Stimulated activated CD4-positive, alpha-beta T cell treated with anti-CD3 and anti-CD28 coated beads, Interleukin-2, amount 100 ng/mL, for 48 hours (primary cell): ENCODE results near the gene PRKAA1.
"Not testable (repeated sequence)": the region's sequence is repeated elsewhere in the genome, so short reads cannot be mapped to it uniquely, and the experiment has no call there.

Experiments used
- DNase-seq, 2 donors: peaks; one replicate each; pipeline ENCODE4 v3.0.0-alpha.2; 2020

Gene PRKAA1

DNA sequence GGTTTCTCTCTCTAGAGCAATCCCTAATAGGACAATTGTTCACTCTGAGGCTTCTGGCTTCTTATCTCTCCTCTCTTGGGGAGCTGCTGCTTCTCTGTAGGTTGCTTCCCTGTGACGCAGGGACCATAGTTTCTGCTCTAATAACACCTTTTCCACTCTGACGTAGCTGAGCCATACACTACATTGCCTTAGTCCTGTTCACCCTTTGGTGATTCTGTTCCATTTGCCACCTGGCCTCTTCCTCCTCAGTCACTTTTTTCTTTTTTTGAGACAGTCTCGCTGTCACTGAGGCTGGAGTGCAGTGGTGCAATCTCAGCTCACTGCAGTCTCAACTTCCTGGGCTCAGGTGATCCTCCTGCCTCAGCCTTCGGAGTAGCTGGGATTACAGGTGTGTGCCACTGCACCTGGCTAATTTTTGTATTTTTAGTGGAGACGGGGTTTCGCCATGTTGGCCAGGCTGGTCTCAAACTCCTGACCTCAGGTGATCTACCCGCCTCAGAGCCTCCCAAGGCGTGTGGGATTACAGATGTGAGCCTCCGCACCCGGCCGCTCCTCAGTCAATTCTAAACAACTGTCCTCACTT is 27.4 kb upstream of the PRKAA1 start:
- DNase-seq = not testable (repeated sequence)

DNA sequence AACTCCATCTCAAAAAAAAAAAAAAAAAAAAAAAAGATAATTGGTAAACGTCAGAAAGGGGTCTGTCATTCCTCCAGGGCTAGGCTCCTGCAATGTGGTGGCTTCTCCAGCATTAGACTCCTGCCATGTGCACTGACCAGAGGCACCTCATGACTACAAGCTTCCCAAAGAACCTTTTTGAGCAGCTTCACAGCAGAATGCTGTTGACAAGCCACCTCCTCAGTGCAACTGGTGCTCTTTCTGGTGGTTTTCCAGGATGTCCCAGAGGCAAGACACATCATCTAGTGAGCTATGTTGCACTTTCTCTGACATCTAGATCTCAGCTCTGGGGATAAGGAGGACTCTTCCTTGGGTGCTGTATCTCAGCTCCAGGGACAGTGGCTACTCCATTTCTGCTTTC is 25.3 kb upstream of the PRKAA1 start:
- DNase-seq = no peak

DNA sequence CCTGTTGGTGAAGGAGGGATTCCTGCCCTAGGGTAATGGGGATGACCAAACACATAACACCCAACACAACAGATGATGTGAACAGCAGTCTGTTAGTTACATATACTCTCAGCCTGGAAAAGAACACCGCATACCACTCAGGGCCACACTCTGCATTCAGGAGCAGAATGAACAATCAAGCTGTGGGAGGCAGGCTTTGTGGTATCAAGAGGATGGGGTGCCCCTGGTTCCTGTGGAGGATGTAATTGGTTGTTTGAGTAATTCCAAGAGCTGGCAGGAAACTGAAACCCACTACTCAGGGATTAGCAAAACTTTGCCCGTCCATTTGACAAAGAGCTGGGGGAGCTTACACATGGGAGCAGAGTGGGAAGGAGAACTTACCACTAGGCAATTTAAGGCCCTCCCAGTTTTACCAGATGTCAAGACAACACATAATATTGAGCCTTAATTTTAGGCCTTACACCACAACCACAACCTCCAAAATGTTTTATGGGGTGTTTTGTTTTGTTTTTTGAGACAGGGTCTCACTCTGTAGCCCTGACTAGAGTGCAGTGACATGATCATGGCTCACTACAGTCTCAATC is 15.6 kb upstream of the PRKAA1 start:
- DNase-seq = peak in 1 of 2 donors; percentile 42

GRCh38 chr5:40812125-40812524 is 14.0 kb upstream of the PRKAA1 start:
- DNase-seq = no peak

GRCh38 chr5:40801771-40802562 is 3.8 kb upstream of the PRKAA1 start:
- DNase-seq = no peak

GRCh38 chr5:40799258-40799657 is 1.1 kb upstream of the PRKAA1 start:
- DNase-seq = no peak

GRCh38 chr5:40798801-40799210 is 632 bp upstream of the PRKAA1 start:
- DNase-seq = no peak

- DNase-seq = peak; percentile 60 to 71
These were observed 732 bp downstream of the PRKAA1 start for GRCh38 chr5:40797273-40798011.

DNA sequence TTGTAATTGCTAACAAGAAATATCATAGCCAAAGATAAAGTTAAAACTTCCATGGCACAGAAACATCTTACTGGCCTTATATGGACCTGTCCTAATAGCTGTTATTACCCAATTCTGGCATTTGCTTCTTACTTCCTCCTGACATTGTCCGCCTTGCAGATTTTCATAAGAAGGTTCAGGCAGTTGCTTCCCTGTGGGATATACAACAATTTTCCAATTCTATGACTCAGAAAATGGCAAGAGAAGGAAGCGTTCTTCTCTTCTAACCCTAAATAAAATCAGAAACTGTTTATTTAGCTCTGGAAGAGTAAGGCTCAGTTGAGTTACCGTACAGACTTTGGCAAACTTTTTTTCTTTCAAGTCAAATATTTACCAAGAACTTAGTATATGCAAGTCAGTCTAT is 1.7 kb downstream of the PRKAA1 start:
- no peak for DNase-seq

GRCh38 chr5:40794877-40795276 is 3.3 kb downstream of the PRKAA1 start:
- DNase-seq = not testable (repeated sequence)

- not testable (repeated sequence) for DNase-seq
These were observed 3.8 kb downstream of the PRKAA1 start for GRCh38 chr5:40794340-40794739.

- DNase-seq = not testable (repeated sequence)
These were observed 5.5 kb downstream of the PRKAA1 start for GRCh38 chr5:40792691-40793090.

GRCh38 chr5:40791715-40792139 is 6.4 kb downstream of the PRKAA1 start:
- DNase-seq = no peak

GRCh38 chr5:40790947-40791593 is 7.1 kb downstream of the PRKAA1 start:
- DNase-seq = no peak

DNA sequence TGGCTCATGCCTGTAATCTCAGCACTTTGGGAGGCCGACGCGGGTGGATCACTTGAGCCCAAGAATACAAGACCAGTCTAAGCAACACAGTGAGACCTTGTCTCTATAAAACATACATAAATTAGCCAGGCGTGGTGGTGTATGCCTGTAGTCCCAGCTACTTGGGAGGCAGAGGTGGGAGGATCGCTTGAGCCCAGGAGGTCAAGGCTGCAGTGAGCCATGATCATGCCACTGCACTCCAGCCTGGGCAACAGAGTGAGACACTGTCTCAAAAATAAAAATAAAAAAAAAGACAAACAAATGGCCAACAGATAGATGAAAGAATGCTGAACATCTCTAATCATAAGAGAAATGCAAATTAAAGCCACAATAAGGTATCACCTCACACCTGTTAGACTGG is 9.2 kb downstream of the PRKAA1 start:
- DNase-seq = not testable (repeated sequence)

- DNase-seq = no peak
These were observed 10.2 kb downstream of the PRKAA1 start for GRCh38 chr5:40787986-40788385.

DNA sequence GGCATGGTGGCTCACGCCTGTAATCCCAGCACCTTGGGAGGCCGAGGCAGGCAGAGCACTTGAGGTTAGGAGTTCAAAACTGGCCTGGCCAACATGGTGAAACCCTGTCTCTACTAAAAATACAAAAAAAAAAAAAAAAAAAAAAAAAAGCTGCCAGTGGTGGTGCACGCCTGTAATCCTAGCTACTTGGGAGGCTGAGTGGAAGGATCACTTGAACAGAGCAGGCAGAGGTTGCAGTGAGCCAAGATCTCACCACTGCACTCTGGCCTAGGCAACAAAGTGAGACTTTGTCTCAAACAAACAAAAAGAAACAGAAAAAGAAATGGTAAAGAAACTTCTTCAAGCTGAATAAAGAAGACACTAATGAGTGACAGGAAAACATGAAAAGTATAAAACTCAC is 11.5 kb downstream of the PRKAA1 start:
- DNase-seq = not testable (repeated sequence)

GRCh38 chr5:40784916-40785315 is 13.3 kb downstream of the PRKAA1 start:
- DNase-seq = no peak

DNA sequence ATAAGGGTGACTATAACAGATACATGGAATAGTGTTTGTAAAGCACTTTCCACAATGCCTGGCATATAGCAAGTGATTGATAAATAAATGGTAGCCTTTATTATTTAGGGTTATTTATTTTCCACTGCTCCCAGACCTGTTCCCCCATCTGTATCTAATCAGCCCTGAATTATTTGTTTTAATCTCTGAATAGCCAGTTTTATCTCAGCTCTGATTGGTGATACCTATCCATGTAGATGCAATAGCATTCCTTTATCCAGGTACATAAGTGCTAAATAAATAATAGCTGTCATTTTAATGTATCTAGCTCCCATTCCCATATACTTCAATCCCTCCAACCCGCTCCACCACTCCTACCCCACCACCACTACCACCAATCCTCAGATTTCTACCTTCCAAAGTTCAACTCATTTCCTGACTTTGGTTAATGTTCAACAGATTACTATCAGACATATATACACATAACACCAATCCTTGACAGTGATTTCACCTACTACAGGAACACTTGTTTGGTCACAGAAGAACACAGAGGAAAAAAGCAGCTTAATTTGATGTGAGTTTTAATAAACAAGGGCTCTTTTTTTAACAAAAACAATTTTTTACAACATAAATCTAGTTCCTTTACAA is 14.0 kb downstream of the PRKAA1 start:
- no peak for DNase-seq

DNA sequence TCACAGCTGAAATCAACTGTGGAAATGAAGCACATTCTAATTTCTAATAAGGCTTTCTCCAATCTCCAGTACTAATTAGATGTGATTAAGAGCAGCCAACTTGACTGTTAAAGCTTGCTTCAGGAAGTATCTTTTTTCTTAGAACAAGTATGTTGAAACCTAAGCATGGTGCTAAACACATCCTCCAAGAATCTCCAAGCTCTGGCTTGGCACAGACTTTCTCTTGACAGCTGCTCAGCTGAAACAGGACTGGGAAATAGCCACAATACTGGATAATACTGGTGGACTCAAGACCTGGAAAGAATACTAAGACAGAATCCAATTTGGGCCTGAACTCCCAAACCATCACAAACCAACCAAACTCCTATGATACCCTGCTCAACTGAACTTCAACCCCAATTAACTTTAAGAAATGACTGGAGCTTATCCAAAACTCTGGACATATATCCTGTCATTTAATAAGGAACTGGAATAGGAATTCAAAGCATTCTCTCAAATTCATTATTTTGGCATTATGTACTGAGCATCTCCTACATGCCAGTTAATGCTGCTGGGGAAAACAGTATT is 16.2 kb downstream of the PRKAA1 start:
- no peak for DNase-seq

- no peak for DNase-seq
These were observed 17.3 kb downstream of the PRKAA1 start for GRCh38 chr5:40780858-40781257.

DNA sequence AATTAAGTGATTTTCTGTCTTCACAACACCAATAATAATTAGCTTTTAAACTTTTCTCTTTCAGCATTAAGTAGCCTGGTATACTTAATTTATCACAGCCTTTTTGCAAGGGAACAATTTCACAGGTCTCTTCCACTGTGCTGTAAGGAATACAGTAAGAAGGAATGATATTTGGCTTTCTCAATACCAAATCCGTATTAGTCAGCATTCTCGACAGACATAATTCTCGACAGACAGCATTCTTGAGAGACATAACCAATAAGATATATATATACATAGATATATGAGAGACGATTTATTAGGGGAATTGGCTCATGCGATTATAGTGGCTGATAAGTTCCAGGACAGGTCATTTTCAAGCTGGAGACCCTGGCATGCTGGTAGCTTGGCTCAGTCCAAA is 18.0 kb downstream of the PRKAA1 start:
- no peak for DNase-seq
